Body of pancreas (tissue), 4 donors: ENCODE data around the gene SUPV3L1.

Experiments
- POLR2A ChIP-seq, 3 donors: fragments of 450-650 bp; IDR thresholded peaks; one replicate each; pipeline ENCODE4 v1.6.1; 2016; ENCODE audit warnings: antibody characterized with exemption in 3 of 3, mild to moderate bottlenecking in 2 of 3
- TF ChIP-seq, protein P1 (sequence below), 7 experiments: fragments of 450-650 bp in 4 of 7; fragments of 200-600 bp in 3 of 7; sonication (generic) in 3 of 7; IDR thresholded peaks; one replicate each; pipeline ENCODE4 v1.5.1; 2016 to 2019; ENCODE audit warnings: antibody characterized with exemption in 7 of 7

DNA sequence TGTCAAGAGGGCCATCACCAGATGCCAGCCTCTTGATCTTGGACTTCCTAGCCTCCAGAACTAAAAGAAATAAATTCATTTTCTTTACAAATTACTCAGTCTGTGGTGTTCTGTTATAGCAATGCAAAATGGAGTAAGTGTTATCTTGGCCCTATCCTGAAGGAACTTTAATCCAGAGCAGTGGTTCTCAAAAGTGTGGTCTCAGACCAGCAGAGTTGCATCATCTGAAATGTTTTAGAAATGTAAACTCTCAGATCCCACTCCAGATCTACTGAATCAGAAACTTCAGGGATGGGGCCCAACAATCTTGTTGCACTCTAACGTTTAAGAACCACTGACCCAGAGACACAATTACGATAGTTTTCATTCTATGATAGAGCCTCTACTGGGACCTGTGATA lies 3.2 kb upstream of the SUPV3L1 start:
- TF ChIP-seq, protein P1, sequence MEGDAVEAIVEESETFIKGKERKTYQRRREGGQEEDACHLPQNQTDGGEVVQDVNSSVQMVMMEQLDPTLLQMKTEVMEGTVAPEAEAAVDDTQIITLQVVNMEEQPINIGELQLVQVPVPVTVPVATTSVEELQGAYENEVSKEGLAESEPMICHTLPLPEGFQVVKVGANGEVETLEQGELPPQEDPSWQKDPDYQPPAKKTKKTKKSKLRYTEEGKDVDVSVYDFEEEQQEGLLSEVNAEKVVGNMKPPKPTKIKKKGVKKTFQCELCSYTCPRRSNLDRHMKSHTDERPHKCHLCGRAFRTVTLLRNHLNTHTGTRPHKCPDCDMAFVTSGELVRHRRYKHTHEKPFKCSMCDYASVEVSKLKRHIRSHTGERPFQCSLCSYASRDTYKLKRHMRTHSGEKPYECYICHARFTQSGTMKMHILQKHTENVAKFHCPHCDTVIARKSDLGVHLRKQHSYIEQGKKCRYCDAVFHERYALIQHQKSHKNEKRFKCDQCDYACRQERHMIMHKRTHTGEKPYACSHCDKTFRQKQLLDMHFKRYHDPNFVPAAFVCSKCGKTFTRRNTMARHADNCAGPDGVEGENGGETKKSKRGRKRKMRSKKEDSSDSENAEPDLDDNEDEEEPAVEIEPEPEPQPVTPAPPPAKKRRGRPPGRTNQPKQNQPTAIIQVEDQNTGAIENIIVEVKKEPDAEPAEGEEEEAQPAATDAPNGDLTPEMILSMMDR (IDR thresholded peaks at IDR 0.05): no peak
- TF ChIP-seq POLR2A (IDR thresholded peaks at IDR 0.05): no peak
